ENCODE data around the gene DNAH17. TPM values are rescaled to one million over a fixed set of nuclear protein-coding genes. Genes with fewer than 3 reads are reported as not detected.

DNAH17 gene
- polyA plus RNA-seq, 3 donors from 2014 or later: 0.09 TPM; not detected in 2

- Mint-ChIP-seq H3K27me3 (ENCODE audit: low read depth in 3 of 3) (peaks cover 0 to 3% (median 1%) of the 10 kb centered on the region in 3 donors), H3K9me3 (no peaks in the 10 kb centered on the region), H3K27ac (no peak overlapping the region), H3K4me1 (peaks cover 0 to 8% of the 10 kb centered on the region in 2 donors), H3K36me3 (no peaks in the 10 kb centered on the region), H3K4me3 (no peak overlapping the region)
- DNase-seq: no peak
Observed at GRCh38 chr17:78537217-78537860, 39.9 kb downstream of the DNAH17 start.

GRCh38 chr17:78535273-78536197 lies 41.7 kb downstream of the DNAH17 start:
- no peak for DNase-seq
- Mint-ChIP-seq H3K4me1 (peaks cover 0 to 8% of the 10 kb centered on the region in 2 donors), H3K27ac (peak overlapping the region in 3 of 6 donors; percentile 18 to 75 (median 61)), H3K36me3 (no peaks in the 10 kb centered on the region), H3K27me3 (ENCODE audit: low read depth in 3 of 3) (peaks cover 0 to 3% (median 1%) of the 10 kb centered on the region in 3 donors), H3K9me3 (no peaks in the 10 kb centered on the region), H3K4me3 (no peak overlapping the region)

- DNase-seq: no peak
- Mint-ChIP-seq H3K4me3 (no peak overlapping the region), H3K27me3 (ENCODE audit: low read depth in 3 of 3) (peaks cover 1 to 4% (median 3%) of the 10 kb centered on the region in 3 donors), H3K9me3 (no peaks in the 10 kb centered on the region), H3K4me1 (peaks cover 0 to 8% of the 10 kb centered on the region in 2 donors), H3K27ac (peak overlapping the region in 1 of 6 donors; percentile 75), H3K36me3 (no peaks in the 10 kb centered on the region)
Observed at GRCh38 chr17:78534492-78535272, 42.5 kb downstream of the DNAH17 start.

GRCh38 chr17:78532922-78533640 lies 44.1 kb downstream of the DNAH17 start:
- Mint-ChIP-seq H3K9me3 (no peaks in the 10 kb centered on the region), H3K27me3 (ENCODE audit: low read depth in 3 of 3) (peaks cover 1 to 4% (median 3%) of the 10 kb centered on the region in 3 donors), H3K36me3 (no peaks in the 10 kb centered on the region), H3K4me1 (peaks cover 0 to 8% of the 10 kb centered on the region in 2 donors), H3K4me3 (no peak overlapping the region), H3K27ac (peak overlapping the region in 1 of 6 donors; percentile 1)
- DNase-seq: no peak

DNA sequence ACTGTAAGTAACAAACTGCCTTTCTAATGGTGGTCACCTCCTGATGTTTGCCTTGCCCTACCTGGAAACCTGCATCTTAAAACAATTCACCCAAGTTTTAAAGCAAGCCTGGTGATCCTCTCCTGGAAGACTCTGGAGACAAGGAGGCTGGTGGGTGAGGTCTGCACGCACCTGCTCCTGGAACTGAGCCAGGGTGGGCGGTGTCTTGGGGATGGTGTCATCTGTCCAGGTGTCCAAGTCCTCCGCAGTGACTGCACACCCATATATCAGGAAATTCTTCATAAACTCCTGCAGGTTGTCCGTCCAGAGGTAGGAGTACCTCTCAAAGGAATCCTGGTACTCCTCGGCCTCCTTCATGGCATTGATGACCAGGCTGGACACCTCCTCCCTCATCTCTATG lies 44.9 kb downstream of the DNAH17 start:
- Mint-ChIP-seq H3K9me3 (no peaks in the 10 kb centered on the region), H3K36me3 (no peaks in the 10 kb centered on the region), H3K27me3 (ENCODE audit: low read depth in 3 of 3) (peaks cover 1 to 4% (median 3%) of the 10 kb centered on the region in 3 donors), H3K27ac (no peak overlapping the region), H3K4me1 (peaks cover 0 to 8% of the 10 kb centered on the region in 2 donors), H3K4me3 (no peak overlapping the region)
- DNase-seq: no peak

- H3K9me3 Mint-ChIP-seq: no peaks in the 10 kb centered on the region
- peaks cover 1 to 6% (median 3%) of the 10 kb centered on the region in 3 donors for H3K27me3 Mint-ChIP-seq (ENCODE audit: low read depth in 3 of 3)
- H3K4me1 Mint-ChIP-seq: peaks cover 0 to 6% of the 10 kb centered on the region in 2 donors
- no peak for DNase-seq
- H3K4me3 Mint-ChIP-seq: no peak overlapping the region
- H3K36me3 Mint-ChIP-seq: no peaks in the 10 kb centered on the region
- no peak overlapping the region for H3K27ac Mint-ChIP-seq
Observed at GRCh38 chr17:78530675-78531074, 46.5 kb downstream of the DNAH17 start.

DNA sequence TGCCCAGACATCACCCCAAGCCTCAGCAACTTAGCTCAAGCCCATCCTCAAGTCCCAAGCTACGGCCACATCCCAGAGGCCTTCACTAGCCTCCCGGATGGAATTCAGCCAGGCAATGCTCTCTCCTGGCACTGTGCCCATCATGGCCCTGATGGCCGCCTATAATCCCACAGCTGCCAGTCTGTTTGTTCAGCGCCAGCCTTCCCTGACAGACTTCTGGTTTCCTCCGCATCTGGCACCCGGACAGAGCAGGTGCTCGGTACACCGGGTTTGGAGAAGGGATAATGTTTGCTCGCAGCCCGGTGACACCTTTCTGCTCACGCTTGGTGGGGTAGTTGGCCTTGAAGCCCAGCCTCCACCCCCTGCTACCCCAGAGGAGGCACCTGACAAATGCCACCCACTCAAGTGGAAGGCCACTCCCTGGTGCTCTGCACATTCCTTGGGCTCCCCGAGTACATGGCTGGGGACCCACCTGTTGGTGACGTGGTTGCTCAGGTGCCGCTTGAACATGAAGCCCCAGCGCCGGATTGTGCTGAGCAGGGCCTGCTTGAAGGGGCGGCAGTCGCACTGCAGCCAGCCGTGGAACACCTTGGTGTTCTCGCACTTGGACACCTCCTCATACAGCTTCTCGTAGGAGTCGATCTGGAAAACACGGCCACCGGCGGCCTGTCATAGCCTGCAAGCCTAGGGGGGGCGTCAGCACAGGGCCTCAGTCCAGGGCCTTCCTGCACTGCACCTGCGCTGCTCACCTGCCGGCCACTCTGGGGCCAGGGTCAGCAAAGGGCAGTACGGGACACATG lies 47.1 kb downstream of the DNAH17 start:
- no peak overlapping the region for H3K4me3 Mint-ChIP-seq

DNA sequence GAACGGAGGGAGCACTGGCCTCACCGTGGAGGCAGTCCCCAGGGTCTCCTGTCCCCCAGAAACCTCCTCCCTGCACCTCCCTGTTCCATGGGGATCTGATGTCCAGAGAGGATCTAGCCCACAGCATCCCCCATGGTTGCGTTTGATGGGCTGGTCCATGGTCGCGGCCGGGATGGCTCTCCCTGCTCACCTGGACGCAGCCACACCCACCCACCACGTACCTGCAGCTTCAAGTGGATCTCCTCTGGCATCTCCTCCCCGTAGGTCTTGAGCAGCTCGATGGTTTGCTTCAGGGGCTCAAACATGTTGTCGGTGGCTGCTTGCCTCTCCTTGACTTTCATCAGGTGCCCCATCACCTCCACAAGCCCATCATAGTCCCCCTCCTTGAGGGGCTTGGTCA lies 47.9 kb downstream of the DNAH17 start:
- no peak for DNase-seq
- H3K36me3 Mint-ChIP-seq: no peaks in the 10 kb centered on the region
- H3K4me3 Mint-ChIP-seq: no peak overlapping the region
- no peak overlapping the region for H3K27ac Mint-ChIP-seq
- H3K9me3 Mint-ChIP-seq: no peaks in the 10 kb centered on the region
- no peaks in the 10 kb centered on the region for H3K4me1 Mint-ChIP-seq
- peaks cover 0 to 6% (median 3%) of the 10 kb centered on the region in 3 donors for H3K27me3 Mint-ChIP-seq (ENCODE audit: low read depth in 3 of 3)

More for the DNA sequence above, 47.1 kb downstream of the DNAH17 start:
- no peak for DNase-seq
- H3K27me3 Mint-ChIP-seq (ENCODE audit: low read depth in 3 of 3): peaks cover 0 to 6% (median under 1%) of the 10 kb centered on the region in 3 donors
- no peaks in the 10 kb centered on the region for H3K4me1 Mint-ChIP-seq
- no peak overlapping the region for H3K27ac Mint-ChIP-seq
- no peaks in the 10 kb centered on the region for H3K36me3 Mint-ChIP-seq
- H3K9me3 Mint-ChIP-seq: no peaks in the 10 kb centered on the region

DNA sequence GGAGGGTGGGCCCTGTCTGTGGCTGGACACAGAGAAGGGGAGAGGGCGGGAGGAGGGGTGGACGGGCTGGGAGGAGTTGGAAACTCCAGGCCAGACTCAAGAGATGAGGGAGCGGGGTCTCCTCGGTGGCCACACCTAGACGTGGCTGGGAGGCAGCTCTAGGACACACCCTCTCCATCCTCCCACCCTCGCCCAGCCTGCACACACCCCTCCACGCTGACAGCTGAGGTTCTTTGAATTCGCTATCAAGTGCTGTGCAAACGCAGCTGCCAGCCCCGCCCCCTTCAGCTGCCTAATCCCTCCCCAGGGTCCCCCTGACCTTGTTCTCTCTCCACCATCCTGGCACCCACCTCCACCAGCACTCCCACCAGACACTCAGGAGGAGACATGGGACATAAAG lies 48.7 kb downstream of the DNAH17 start:
- Mint-ChIP-seq H3K4me1 (no peaks in the 10 kb centered on the region), H3K36me3 (no peaks in the 10 kb centered on the region), H3K27me3 (ENCODE audit: low read depth in 3 of 3) (peaks cover 0 to 6% (median 3%) of the 10 kb centered on the region in 3 donors), H3K27ac (no peak overlapping the region), H3K9me3 (no peaks in the 10 kb centered on the region), H3K4me3 (no peak overlapping the region)
- DNase-seq: no peak

DNA sequence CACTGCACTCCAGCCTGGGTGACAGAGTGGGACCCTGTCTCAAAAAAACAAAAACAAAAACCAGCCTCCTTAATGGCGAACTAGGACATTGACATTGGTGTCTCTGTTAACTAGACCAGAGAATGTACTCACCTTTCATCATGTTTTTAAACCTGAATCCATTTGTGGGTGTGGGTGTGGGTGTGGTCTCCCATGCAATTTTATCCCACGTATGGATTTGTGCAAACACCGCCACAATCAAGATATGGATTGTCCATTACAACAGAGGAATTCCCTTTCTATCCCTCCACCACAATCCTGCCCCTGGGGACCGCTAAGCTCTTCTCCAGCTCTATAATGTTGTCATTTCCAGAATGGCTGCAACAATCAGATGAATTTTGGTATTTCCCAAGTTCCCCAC lies 49.9 kb downstream of the DNAH17 start:
- Mint-ChIP-seq H3K27me3 (ENCODE audit: low read depth in 3 of 3) (peaks cover 0 to 6% (median 3%) of the 10 kb centered on the region in 3 donors), H3K27ac (no peak overlapping the region), H3K9me3 (no peaks in the 10 kb centered on the region), H3K4me3 (no peak overlapping the region), H3K36me3 (no peaks in the 10 kb centered on the region), H3K4me1 (no peaks in the 10 kb centered on the region)
- DNase-seq: no peak

DNA sequence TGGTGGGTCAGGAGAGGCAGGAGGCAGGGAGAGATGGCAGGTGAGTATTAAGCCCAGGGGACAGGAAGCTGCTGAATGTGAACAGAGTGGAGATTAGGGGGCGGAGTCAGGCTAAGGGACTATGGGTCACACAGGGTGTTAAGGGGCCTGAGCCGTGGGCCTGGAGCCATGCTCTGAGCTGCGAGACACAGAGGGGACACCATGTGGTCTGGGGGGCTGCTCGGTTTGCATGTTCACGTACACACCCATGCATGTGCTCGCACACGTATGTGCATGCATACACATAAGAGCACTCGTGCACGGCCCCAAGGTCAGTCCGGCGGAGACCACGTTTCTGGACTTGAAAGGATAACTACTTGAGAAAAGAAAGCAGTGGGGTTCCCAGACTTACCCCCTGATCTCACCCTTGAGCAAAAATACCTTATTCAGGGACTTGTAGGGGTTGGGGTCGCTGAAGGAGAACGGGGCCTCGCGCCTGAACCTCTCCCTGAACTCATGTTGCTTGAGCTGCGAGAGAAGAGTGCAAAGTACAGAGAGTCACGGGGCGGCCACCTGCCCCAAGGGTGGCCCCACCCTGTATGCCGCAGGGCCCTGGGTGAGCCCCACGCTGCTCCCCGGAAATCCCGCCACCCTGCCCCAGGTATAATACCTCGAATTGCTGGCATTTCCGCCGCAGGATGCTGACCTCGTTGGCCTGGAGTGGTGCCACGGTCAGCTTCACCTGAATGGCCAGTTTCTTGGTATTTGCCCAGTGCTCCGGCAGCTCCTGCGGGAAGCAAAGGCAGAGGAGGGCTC lies 50.8 kb downstream of the DNAH17 start:
- Mint-ChIP-seq H3K27ac (no peak overlapping the region), H3K4me1 (no peaks in the 10 kb centered on the region), H3K36me3 (no peaks in the 10 kb centered on the region), H3K27me3 (ENCODE audit: low read depth in 3 of 3) (peaks cover 0 to 6% (median 3%) of the 10 kb centered on the region in 3 donors), H3K4me3 (no peak overlapping the region), H3K9me3 (no peaks in the 10 kb centered on the region)
- DNase-seq: no peak
